ENCODE results near the gene BAX.

Gene BAX

DNA sequence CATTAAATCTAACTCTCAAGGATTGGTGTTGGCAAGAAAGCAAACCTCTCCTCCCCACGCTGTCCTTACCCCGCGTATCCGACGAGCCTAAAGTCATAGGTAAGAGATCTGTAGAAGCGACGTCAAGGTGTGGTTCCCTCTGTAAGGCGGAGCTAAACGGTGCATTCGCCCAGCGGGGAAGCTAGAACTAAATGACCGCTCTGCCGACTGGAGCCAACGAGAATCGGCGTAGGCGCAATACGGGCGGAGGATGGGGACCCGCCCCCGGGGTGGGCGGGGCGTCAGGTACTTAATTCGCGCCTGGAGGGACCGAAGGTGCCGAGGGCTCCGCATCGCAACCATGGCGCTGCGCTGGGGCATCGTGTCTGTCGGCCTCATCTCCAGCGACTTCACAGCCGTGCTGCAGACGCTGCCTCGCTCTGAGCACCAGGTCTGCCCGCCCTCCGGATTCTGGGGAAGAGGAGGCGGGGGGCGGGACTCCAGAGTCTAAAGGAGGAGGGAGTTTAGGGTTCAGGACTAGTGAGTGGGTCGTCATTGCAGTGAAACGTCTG lies 21.2 kb upstream of the BAX start, which contains the start of gene DHDH:
Gene DHDH (plus strand): TSS at position 318 of the 551 bp plus-strand sequence. CDS start 23 bp downstream, at position 341.
- peak; percentile 79 for DNase-seq (ENCODE audit: low read depth)

DNA sequence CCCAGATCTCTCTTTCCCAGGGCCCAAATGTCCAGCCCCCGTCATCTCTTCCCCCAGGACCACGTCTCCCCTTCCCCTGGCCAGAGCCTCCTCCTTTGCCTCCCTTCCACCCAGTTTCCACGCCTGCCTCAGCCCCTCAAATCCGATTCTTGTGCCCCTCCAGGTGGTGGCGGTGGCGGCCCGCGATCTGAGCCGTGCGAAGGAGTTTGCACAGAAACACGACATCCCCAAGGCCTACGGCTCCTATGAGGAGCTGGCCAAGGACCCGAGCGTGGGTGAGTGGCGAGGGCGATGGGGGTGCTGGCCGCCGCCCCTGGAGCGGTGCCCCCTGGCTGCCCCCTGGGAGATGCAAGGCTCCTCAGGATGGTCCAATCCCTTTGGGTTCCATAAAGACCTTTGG lies 19.8 kb upstream of the BAX start:
- DNase-seq (ENCODE audit: low read depth) = no peak

DNA sequence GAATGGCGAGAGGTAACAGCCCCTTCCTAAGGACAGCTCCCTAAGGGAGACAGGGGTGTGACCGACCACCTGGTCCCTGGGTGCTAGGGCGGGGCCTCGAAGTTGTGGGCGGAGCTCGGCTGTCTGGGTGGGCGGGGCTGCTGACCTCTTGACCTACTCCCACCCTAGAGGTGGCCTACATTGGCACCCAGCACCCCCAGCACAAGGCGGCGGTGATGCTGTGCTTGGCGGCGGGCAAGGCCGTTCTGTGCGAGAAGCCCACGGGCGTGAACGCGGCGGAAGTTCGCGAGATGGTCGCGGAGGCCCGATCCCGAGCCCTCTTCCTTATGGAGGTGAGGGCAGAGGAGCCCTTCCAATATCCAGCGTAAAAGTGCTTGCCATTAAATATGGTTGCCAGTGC lies 18.8 kb upstream of the BAX start:
- no peak for DNase-seq (ENCODE audit: low read depth)

DNA sequence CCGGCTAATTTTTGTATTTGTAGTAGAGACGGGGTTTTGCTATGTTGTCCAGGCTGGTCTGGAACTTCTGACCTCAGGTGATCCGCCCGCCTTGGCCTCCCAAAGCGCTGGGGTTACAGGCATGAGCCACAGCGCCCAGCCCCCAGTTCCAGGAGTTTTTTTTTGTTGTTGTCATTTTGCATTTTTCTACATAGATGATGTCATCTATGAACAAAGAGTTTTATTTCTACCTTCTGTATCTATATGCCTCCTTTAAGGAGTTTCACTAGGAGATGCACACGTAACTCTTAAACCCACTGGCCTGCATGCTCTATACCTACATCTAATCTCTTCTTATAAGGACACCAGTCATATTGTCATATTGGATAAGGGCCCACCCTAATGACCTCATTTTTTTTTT lies 16.4 kb upstream of the BAX start:
- DNase-seq (ENCODE audit: low read depth) = no peak

DNA sequence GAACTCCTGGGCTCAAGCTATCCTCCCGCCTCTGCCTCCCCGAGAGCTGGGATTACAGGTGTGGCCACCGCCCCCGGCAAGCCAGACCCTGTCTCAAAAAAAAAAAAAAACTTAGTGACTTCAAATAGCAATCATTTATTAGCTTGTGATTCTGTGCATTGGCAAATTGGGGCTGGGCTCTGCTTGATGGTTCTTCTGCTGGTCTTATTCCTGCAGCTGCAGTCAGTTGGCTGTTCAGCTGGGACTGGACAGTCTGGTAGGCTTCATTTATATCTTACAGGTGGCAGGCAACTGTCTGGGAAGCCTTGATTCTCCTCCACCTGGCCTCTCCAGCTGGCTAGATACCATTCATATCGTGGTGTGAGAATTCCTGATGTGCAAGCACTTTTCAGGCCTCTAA lies 13.8 kb upstream of the BAX start:
- no peak for DNase-seq (ENCODE audit: low read depth)

DNA sequence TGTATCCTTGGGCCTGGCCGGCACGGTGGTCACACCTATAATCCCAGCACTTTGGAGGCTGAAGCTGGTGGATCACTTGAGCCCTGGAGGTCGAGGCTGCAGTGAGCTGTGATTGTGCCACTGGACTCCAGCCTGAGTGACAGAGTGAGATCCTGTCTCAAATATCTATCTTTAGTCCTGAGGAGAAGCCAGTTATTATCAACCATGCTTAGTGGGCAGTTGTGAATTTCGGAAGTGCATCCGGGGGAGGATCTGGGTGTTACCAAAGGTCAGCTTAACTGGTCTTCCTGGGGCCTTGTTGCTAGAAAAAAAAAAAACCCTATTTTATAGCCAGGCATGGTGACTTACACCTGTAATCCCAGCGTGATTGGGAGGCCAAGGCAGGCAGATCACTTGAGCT lies 11.6 kb upstream of the BAX start:
- no peak for DNase-seq (ENCODE audit: low read depth)

DNA sequence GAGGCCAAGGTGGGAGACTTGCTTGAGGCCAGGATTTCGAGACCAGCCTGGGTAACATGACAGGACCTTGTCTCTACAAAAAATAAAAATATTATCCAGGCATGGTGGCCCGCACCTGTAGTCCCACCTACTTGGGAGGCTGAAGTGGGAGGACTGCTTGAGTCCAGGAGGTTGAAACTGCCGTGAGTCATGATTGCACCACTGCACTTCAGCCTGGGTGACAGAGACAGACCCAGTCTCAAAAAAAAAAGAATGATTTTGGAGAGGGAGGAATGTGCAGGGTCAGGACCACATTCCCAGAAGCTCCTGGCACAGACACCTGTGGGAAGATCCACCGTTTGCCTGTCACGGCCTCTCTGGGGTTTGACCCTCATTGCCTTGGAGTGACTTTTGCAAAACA lies 9.3 kb upstream of the BAX start:
- no peak for DNase-seq (ENCODE audit: low read depth)

DNA sequence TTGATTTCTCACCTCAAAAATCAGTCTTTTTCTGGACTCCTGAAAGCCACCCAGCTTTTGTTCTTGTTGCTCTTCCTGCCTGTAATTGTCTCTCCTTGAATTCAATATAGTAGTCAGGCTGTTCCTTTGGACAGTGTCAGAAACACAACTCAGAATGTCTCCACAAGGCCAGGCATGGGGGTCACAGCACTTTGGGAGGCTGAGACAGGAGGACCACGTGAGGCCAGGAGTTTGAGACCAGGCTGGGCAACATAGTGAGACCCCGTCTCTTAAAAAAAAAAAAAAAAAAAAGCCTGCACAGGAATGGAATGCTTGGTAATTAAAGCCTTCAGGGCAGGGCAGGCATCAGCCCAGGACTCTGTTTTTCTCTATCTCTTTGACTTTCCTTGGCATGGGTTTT lies 8.9 kb upstream of the BAX start:
- DNase-seq (ENCODE audit: low read depth) = no peak

DNA sequence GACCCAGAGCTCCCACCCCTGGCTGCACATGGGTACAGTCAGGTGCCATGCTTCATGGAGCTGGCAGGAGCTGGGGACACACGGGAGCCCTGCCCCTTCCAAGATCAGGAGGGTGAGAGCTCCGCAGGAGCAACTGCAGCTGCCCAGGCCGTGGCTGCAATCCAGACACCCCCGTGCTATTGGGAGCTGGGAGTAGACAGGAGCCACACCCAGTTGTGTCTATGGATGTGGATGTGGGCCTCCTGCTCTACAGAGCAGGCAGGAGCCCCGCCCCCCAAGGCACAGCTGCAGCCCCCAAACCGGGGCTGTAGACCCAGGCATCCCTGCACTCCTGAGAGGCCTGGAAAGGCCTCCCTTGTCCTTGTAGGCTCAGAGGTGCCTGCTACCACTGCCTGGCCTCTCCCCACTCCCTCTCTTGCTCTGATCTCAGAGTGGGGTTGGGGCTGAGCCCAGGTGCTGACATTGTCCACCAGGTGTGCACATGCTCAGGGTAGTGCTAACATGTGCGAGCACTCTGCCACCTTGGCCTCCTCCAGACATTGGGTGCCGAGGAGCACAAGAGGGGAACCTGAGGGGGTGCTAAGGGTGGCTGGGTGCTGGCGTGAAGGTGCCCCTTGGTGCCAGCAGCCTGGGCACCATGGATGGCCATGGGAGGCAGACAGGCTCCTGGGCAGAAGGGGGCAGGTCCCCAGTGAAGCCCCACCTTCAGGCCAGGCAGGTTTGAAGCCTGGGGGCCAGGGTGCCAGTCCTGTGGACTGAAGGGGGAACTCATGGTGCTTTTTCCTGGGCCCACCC lies 8.0 kb upstream of the BAX start:
- DNase-seq (ENCODE audit: low read depth) = no peak

DNA sequence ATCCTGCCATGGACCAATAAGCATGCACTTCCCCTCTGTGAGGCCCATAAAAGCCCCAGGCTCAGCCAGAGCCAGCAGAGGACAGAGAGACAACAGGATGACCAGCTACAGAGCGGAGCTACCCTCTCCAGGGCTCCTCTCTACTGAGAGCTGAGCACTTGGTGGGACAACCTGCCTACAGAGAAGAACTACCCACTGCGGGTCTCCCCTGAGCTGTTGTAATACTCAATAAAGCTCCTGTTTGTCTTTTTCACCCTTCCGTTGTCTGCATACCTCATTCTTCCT lies 7.5 kb upstream of the BAX start:
- DNase-seq (ENCODE audit: low read depth) = no peak

DNA sequence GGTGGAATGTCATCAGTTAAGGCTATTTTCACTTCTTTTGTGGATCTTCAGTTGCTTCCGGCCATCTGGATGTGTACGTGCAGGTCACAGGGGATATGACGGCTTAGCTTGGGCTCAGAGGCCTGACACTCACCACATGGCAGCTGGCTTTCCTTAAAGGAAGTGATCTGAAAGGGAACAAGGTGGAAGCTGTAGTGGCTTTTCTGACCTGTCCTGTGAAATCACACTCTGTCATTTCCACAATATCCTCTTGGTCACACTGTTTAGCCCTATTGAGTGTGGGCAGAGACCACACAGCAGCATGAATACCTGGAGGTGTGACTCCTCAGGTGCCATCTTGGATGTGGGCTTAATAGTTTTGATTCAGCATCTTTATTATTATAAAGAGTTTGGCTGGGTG lies 4.5 kb upstream of the BAX start:
- DNase-seq (ENCODE audit: low read depth) = no peak

DNA sequence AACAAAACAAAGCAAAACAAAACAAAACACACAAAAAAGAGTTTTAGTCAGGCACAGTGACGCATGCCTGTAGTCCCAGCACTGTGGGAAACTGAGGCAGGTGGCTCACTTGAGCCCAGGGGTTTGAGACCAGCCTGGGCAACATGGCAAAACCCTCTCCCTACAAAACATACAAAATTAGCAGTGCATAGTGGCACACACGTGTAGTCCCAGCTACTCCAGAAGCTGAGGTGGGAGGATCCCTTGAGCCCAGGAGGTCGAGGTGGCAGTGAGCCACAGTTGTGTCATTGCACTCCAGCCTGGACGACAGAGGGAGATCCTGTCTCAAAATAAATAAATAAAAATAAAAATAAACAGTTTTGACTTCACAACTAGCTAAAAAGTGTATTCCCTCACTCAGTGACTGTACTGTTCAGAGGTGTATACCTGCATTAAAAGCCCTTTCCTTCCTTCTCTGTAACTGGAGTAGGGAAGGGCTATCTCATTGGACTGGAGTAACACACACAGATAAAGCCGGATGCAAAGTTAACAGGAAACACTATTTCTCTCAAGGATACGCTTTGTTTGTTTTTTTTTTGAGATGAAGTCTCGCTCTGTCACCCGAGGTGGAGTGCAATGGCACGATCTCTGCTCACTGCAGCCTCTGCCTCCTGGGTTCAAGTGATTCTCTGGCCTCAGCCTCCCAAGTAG lies 3.7 kb upstream of the BAX start:
- DNase-seq (ENCODE audit: low read depth) = no peak

DNA sequence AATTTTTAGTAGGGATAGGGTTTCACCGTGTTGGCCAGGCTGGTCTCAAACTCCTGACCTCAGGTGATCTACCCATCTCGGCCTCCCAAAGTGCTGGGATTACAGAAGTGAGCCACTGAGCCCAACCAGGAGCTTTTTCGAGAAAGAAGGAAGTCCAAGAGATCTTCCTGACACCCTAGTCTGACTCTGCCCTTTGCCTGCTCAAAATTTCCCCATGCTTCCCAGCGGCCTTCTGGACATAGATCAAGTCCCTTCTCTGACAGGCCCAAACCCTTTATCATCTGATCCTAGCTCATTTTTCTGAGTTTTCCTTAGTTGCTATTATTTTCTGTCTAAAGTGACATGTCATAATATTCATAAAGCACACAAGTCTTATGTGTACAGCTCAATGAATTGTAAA lies 1.5 kb upstream of the BAX start:
- DNase-seq (ENCODE audit: low read depth) = no peak

DNA sequence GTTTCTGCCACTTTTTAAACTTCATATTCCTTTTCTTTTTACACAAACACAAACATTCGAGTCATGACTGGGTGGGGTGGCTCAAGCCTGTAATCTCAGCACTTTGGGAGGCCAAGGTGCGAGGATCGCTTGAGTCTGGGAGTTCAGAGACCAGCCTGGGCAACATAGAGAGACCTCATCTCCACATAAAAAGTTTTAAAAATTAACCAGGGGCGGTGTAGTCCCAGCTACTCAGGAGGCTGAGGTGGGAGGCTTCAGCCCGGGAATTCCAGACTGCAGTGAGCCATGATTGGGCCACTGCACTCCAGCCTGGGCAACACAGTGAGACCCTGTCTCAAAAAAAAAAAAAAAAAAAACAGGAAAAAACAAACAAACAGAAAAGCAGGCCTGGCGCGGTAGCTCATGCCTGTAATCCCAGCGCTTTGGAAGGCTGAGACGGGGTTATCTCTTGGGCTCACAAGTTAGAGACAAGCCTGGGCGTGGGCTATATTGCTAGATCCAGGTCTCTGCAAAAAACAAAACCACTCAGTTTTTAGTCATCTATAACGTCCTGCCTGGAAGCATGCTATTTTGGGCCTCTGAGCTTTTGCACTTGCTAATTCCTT lies 583 bp upstream of the BAX start:
- no peak for DNase-seq (ENCODE audit: low read depth)

DNA sequence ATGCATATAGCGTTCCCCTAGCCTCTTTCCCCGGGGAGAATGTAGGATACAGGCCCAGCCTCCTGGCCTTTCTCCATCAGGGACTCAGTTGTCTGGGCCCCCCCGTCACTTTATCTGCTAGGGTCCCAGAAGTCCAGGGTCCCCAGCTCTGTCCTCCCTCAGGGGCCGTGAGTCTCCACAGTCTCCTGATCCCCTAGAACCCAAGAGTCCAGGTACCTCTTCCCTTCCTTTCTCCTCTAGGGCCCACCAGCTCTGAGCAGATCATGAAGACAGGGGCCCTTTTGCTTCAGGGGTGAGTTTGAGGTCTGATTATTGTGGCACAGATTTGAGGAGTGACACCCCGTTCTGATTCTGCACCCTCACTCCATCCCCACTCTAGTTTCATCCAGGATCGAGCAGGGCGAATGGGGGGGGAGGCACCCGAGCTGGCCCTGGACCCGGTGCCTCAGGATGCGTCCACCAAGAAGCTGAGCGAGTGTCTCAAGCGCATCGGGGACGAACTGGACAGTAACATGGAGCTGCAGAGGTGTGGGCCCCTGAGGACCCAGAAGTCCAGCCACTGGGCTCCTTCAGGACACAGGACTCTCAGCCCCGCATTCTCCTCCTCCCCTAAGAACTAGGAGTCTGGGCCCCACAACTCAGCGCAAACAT lies 758 bp downstream of the BAX start:
- no peak for DNase-seq (ENCODE audit: low read depth)

DNA sequence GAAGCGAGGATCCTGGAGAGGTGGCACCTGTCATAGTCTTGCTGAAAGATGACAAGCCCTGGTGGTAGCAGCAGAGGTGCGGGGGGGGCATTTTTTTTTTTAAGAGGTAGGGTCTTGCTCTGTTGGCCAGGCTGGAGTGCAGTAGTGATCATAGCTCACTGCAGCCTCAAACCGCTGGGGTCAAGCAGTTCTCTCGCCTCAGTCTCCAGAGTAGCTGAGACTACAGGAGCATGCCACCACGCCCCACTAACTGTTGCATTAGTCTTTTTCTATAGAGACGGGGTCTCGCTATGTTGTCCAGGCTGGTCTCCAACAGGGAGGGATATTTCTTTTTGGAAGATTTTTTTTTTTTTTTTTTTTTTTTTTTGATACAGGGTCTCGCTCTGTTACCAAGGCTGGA lies 3.3 kb downstream of the BAX start:
- DNase-seq (ENCODE audit: low read depth) = no peak

DNA sequence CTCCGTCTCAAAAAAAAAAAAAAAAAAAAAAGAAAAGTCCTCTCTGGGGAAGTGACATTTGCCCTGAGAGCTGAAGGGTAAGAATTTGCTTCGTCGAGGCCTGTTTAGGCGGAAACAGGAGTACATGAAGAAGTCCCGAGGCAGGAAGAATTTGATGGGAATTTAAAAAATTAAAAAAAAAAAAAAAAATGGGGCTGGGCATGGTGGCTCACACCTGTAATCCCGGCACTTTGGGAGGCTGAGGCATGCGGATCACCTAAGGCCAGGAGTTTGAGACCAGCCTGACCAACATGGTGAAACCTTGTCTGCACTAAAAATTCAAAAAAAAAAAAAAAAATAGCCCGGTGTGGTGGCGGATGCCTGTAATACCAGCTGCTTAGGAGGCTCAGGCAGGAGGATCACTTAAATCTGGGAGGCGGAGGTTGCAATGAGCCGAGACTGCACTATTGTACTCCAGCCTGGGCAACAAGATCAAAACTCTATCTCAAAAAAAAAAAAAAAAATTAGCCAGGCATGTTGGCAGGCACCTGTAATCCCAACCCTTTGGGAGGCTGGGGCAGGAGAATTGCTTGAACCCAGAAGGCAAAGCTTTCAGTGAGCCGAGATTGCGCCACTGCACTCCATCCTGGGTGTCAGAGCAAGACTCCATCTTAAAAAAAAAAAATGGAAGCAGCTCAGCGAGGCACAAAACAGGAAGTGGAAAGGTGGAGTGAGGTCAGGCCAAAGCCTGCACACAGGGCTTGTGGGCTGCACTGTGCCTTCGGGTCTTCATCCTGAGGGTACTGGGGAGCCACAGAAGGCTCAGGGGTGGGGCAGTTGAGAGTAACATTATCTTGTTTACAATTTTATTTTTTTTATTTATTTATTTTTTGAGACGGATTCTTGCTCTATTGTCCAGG lies 4.9 kb downstream of the BAX start:
- no peak for DNase-seq (ENCODE audit: low read depth)

DNA sequence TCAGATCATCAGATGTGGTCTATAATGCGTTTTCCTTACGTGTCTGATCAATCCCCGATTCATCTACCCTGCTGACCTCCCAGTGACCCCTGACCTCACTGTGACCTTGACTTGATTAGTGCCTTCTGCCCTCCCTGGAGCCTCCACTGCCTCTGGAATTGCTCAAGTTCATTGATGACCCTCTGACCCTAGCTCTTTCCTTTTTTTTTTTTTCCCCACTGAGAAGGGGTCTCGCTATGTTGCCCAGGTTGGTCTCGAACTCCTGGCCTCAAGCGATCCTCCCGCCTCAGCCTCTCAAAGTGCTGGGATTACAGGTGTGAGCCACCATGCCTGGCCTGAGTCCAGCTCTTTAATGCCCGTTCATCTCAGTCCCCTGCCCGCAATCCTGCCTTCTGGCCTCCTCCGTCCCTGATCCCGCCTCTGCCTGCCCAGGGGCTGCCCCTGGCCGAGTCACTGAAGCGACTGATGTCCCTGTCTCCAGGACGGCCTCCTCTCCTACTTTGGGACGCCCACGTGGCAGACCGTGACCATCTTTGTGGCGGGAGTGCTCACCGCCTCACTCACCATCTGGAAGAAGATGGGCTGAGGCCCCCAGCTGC lies 6.5 kb downstream of the BAX start:
- DNase-seq (ENCODE audit: low read depth) = no peak

DNA sequence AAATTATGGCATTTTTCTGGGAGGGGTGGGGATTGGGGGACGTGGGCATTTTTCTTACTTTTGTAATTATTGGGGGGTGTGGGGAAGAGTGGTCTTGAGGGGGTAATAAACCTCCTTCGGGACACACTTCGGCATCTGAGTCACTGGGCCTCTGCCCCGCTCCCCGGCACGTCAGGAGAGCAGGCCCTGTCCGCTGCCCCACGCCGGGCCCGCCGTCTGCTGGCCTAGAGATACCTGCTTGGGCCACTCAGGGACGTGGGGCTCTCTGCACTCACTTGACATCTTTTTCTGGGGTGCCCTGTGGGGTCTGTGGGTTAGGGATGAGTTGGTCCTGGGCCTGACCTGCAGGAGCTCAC lies 7.0 kb downstream of the BAX start:
- no peak for DNase-seq (ENCODE audit: low read depth)

DNA sequence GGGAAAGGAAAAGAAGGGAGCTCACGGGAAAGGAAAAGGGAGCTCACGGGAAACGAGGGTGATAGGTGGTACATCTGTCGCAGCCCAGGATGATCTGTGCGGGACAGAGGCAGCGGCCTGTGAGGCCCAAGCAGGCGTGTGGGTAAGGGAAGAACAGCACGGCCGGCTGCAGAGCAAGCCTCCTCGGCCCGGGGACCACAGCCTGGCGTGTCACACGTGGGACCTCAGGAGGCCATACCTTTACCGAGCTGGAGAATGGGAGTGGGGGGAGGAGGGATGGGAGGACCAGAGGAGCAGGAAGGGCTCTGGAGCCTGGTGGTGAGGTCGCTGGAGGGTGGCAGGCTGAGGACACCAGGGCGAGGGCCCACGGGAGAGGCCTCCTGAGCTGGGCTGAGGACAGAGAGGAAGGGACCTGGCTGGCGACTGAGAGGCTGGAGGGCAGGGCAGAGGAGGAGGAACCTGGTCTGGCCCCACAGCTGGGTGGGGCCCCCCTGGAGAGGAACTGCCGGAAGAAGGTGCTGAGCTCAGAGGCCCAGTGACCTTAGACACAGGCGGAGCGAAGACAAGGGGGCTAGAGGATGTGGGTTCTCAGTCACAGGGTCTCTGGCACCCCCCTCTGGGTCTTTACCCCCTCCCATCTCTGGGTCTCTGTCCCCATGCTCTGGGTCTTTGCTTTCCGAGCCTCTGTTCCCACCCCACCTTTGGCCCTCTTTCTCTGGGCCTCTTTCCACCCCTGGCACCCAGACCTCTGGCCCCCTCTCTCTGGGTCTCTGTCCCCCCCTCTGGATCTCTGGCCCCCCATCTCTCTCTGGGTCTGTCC lies 7.6 kb downstream of the BAX start:
- no peak for DNase-seq (ENCODE audit: low read depth)

DNA sequence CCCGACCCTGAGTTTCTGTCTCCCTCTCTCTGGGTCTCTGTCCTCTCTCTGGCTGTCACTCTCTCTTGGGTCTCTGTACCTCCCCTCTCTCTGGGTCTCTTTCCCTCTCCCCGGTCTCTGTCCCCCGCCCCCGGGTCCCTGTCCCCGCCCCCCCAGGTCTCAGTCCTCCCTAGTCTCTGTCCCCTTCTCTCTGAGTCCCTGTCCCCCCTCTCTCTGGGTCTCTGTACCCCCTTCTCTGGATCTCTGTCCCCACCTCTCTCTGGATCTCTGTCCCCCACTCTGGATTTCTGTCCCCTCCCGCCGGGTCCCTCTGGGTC lies 8.1 kb downstream of the BAX start:
- no peak for DNase-seq (ENCODE audit: low read depth)
